A549 (cell line): ENCODE data around the gene FXR1.

Experiments
- CTCF ChIP-seq: fragments of >200 bp; sonication (Bioruptor Twin); formaldehyde crosslinking; IDR thresholded peaks from 3 replicates; pipeline ENCODE4 v1.5.1; 2016
- ELK1 ChIP-seq: fragments of 150-350 bp; IDR thresholded peaks from 2 replicates; pipeline ENCODE4 v1.6.1; 2014; ENCODE audit warnings: low read depth, mild to moderate bottlenecking, low read length
- JUNB ChIP-seq: fragments of >200 bp; sonication (Bioruptor Twin); formaldehyde crosslinking; IDR thresholded peaks from 2 replicates; pipeline ENCODE4 v1.6.1; 2016
- RARB ChIP-seq: fragments of 250-450 bp; sonication (Bioruptor Pico); IDR thresholded peaks from 2 replicates; pipeline ENCODE4 v1.8.0; 2021; ENCODE audit warnings: mild to moderate bottlenecking, moderate library complexity

- TF ChIP-seq CTCF = no peak
- no peak for TF ChIP-seq JUNB
- TF ChIP-seq RARB = no peak
- no peak for TF ChIP-seq ELK1
Observed at GRCh38 chr3:180930526-180930925, 18.1 kb downstream of the FXR1 start.
